ENCODE results near the gene SH3BP2.
A peak's percentile ranks its signal among the peaks of the same experiment; 100 is the strongest.

SH3BP2 gene

DNA sequence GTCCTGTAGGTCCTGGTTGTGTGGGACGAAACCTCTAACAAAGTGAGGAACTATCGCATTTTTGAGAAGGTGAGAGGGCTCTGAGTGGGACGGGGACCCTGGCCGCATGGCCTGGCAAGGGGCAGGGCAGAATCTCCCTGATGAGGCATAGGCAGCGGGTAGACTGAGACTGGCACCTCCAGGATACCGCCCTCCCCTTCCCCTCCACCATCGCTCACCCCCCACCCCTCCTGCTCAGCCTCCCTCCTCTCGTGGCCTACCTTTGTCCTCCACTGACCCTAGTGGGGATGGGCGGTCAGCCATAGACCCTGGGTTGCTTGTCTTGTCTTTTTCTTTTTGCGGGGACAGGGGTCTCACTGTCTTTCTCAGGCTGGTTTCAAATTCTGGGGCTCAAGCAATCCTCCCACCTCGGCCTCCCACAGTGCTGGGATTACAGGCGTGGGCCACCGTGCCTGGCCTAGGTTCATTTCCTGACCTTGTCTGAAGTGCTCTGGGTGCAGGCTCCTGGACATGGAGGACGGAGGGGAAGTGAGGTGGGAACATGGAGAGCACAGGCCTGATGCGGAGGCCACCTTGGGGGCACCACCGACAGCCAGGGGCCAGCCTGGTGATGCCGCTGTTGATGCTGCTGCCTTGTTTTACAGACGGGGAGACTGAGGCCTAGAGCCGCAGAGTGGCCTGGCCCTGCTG lies 40.2 kb downstream of the SH3BP2 start:
- no peak for DNase-seq (ENCODE audit: low spot score)

- no peak for DNase-seq (ENCODE audit: low spot score)
Observed at GRCh38 chr4:2833671-2834000, 40.8 kb downstream of the SH3BP2 start.

DNA sequence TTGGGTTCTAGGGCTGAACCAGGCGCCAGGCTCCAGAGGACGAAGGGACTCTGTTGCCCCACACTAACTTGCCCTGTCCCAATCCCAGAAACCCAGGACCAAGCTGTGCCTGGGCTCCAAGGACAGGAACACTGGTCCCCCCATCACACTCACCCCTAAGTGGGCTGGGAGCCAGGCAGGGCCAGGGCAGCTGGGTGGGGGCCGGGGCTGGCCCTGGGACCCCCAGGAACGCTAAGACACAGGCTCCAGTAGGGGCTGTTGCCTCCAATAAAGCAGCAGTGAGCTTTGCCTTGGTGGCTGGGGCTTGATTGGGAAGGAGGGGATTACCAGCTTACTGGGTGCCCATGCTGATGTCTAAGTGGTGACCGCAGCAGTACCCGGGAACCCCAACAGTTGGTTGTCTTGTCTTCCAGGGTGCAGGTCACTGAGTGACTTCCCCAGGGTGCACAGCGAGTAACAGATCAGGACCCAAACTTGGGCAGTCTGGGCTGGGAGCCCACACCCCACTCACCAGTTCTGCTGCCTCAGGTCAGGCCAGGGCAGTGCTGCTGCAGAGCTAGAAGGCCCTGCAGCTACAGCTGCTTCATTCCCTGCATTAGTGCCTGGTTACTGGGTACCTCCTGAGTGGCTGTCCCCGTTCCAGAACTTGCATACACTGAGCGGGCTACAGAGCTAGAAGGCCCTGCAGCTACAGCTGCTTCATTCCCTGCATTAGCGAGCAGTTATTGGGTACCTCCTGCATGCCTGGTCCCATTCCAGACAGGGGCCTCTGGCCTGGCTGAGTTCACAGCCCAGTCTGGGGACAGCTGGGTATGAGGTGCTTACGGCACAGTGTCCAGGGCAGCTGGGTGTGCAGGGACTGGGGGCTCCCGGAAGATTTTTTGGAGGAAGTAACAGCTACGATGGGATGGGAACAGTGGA lies 41.4 kb downstream of the SH3BP2 start:
- DNase-seq (ENCODE audit: low spot score): no peak

- DNase-seq (ENCODE audit: low spot score): no peak
Observed at GRCh38 chr4:2835978-2836377, 43.1 kb downstream of the SH3BP2 start.

DNA sequence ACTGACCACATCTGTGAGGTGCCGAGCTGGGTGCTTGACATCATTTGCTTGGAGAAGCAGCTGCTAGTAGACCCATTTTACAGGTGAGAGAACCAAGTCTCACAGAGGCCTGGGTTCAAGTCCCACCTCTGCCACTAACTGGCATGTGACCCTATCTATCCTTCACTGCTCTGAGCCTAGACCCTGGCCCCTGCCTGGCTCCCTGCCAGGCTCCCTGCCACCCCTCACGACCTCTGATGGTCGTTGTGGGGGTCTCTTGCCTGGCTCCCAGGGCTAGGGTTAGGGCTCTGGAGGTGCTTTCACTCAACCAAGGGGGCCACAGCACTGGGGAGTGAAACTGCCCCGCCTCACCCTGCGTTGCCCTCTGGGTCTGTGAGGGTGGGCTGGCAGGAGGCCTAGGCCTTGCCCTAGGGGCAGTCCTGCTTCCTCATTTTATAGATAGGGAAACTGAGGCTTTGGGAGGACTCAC lies 43.5 kb downstream of the SH3BP2 start:
- no peak for DNase-seq (ENCODE audit: low spot score)

GRCh38 chr4:2837110-2837903 lies 44.4 kb downstream of the SH3BP2 start:
- no peak for DNase-seq (ENCODE audit: low spot score)

- peak; percentile 38 for DNase-seq (ENCODE audit: low spot score)
Observed at GRCh38 chr4:2837904-2838496, 45.1 kb downstream of the SH3BP2 start.

- DNase-seq (ENCODE audit: low spot score): no peak
Observed at GRCh38 chr4:2839060-2839459, 46.2 kb downstream of the SH3BP2 start.

DNA sequence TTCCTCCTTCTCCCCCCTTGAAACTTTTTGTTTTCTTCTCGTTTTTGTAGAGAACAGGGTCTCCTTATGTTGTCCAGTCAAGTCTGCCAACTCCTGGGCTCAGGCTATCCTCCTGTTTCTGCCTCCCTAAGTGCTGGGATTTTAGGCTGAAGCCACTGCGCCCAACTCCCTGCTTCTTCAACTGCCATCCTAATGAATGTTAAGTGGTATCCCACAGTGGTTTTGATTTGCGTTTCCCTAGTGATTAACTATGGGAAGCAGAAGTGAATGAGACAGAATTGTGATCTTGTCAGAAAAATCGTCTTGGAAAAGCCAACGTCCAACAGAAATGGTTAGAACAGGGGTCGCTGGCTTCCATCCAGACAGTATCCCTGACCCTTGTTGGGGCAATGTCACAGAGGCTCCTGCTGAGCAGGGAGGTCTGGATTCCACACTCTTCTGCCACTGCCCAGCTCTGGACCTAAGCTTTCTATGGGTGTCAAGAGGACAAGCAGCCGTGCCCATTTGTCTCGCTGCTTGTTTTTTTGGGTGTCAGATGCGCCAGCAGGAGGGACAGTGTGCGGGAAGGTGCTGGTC lies 49.9 kb downstream of the SH3BP2 start:
- DNase-seq (ENCODE audit: low spot score): no peak

GRCh38 chr4:2843263-2843940 lies 50.5 kb downstream of the SH3BP2 start, which contains the start of gene ADD1:
Gene ADD1 (plus strand): TSS chr4:2843844. CDS start chr4:2875916, 32,072 bp downstream.
- DNase-seq (ENCODE audit: low spot score): peak; percentile 92

GRCh38 chr4:2843941-2844584 lies 51.2 kb downstream of the SH3BP2 start:
- peak; percentile 37 for DNase-seq (ENCODE audit: low spot score)

GRCh38 chr4:2846172-2846571 lies 53.3 kb downstream of the SH3BP2 start:
- DNase-seq (ENCODE audit: low spot score): no peak

DNA sequence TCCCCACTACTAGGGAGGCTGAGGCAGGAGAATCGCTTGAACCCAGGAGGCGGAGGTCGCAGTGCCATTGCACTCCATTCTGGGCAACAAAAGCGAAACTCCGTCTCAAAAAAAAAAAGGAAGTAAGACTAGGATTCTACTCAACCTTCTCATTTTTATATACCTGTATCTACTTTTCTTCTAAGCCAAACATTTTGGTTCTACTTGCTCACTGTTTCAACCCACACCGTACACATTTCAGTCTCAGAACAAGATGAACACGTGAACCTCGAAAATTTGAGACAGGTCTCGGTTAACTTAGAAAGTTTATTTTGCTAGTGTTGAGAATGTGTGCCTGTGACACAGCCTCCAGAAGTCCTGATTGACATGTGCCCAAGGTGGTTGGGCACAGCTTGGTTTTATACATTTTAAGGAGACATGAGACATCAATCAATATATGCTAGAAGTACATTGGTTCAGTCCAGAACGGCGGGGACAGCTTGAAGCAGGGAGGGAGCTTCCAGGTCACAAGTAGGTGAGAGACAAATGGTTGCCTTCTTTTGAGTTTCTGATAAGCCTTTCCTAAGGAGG lies 54.5 kb downstream of the SH3BP2 start:
- DNase-seq (ENCODE audit: low spot score): no peak

DNA sequence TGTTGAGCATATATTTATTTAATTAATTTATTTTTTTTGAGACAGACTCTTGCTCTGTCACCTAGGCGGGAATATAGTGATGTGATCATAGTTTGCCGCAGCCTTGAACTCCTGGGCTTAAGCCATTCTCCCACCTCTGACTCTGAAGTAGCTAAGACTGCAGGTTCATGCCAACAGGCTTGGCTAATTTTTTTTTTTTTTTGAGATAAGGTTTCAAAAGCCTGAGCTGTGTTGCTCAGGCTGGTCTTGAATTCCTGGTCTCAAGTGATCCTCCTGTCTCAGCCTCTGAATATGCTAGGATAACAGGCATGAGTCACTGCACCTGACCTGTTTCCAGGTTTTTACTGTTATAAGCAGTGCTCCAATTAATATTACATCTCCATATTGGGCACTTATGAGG lies 55.6 kb downstream of the SH3BP2 start:
- peak; percentile 60 for DNase-seq (ENCODE audit: low spot score)

DNA sequence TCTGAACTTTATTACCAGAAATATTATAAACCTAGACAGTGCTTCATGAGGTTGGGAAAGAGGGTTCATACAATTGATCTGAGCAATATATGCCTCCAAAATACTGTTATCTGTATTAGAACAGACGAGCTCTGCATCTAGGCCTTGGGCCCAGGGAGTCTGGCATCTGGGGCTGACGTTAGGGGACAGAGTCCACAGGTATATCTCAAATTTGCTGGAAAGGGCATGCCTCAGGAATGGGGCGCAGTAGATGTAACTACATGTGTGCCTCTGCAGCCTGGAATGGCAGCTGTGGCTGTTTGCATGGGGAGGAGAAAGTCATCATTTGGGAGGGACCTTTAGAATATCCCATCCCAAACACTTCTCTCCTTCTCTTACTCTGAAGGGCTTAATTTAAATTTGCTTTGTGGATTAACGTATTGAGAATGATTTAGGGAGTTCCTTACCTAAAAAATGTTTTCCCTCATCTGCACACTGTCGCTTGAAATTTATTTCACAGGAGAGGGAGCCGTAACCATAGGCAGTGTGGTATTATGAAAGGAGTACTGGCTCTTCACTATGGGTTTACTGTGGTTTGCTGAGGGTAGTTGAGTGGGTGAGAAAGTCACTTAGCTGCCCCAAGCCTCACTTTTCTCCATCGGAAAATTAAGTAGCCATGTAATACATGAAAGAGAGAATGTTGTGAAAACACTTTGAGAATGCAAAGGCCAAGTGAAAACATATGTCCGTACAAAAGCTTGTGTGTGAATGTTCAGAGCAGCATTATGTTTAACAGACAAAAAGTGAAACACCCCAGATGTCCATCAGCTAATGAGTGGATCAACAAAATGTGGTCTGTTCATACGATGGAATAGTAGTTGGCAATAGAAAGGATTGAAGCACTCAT lies 56.6 kb downstream of the SH3BP2 start:
- peak; percentile 38 for DNase-seq (ENCODE audit: low spot score)

- no peak for DNase-seq (ENCODE audit: low spot score)
Observed at GRCh38 chr4:2850966-2851798, 58.3 kb downstream of the SH3BP2 start.

- DNase-seq (ENCODE audit: low spot score): peak; percentile 39
Observed at GRCh38 chr4:2852481-2852921, 59.6 kb downstream of the SH3BP2 start.

GRCh38 chr4:2855584-2855983 lies 62.7 kb downstream of the SH3BP2 start:
- no peak for DNase-seq (ENCODE audit: low spot score)

All from hematopoietic multipotent progenitor cell treated with erythropoietin and hydrocortisone succinate and interleukin-3 and kit ligand, for 15 days (in vitro differentiated cells).